Activated T-cell treated with anti-CD3 and anti-CD28 coated beads for 24 hours (primary cell): ENCODE data around the gene NRP2.

Source experiments
- DNase-seq: peaks from one replicate; pipeline ENCODE4 v3.0.0-alpha.2; 2020; ENCODE audit warnings: low read depth

NRP2 gene

GRCh38 chr2:205807229-205807628 is 124.9 kb downstream of the NRP2 start:
- DNase-seq, result no peak

- no peak for DNase-seq
Observed at GRCh38 chr2:205807758-205808157, 125.5 kb downstream of the NRP2 start.

- no peak for DNase-seq
Observed at GRCh38 chr2:205808486-205809121, 126.3 kb downstream of the NRP2 start.

GRCh38 chr2:205811387-205811786 is 129.1 kb downstream of the NRP2 start:
- DNase-seq, result no peak

- no peak for DNase-seq
Observed at GRCh38 chr2:205814039-205814364, 131.7 kb downstream of the NRP2 start.

- DNase-seq, result no peak
Observed at GRCh38 chr2:205815673-205816072, 133.4 kb downstream of the NRP2 start.

GRCh38 chr2:205816268-205816667 is 134.0 kb downstream of the NRP2 start:
- DNase-seq, result no peak

GRCh38 chr2:205822579-205822978 is 140.3 kb downstream of the NRP2 start:
- no peak for DNase-seq

GRCh38 chr2:205827809-205828365 is 145.6 kb downstream of the NRP2 start:
- no peak for DNase-seq

GRCh38 chr2:205833864-205834263 is 151.6 kb downstream of the NRP2 start:
- no peak for DNase-seq

GRCh38 chr2:205834796-205835195 is 152.5 kb downstream of the NRP2 start:
- no peak for DNase-seq

GRCh38 chr2:205835251-205835791 is 153.0 kb downstream of the NRP2 start:
- no peak for DNase-seq

- DNase-seq, result no peak
Observed at GRCh38 chr2:205835923-205836322, 153.6 kb downstream of the NRP2 start.

GRCh38 chr2:205836477-205837221 is 154.3 kb downstream of the NRP2 start:
- no peak for DNase-seq

GRCh38 chr2:205837663-205838062 is 155.4 kb downstream of the NRP2 start:
- no peak for DNase-seq

GRCh38 chr2:205845446-205845845 is 163.1 kb downstream of the NRP2 start:
- no peak for DNase-seq
